GM19351 (cell line): ENCODE measurements around the gene TBC1D3B.
"Not testable (repeated sequence)": the region's sequence is repeated elsewhere in the genome, so short reads cannot be mapped to it uniquely, and the experiment has no call there.

Experiments
- ATAC-seq: cut with Tn5 transposase; IDR thresholded peaks from one replicate; pipeline ENCODE4 v1.9.1; 2021; ENCODE audit warnings: mild to moderate bottlenecking, moderate library complexity; ENCODE audit not compliant: unreplicated experiment

The TBC1D3B gene

DNA sequence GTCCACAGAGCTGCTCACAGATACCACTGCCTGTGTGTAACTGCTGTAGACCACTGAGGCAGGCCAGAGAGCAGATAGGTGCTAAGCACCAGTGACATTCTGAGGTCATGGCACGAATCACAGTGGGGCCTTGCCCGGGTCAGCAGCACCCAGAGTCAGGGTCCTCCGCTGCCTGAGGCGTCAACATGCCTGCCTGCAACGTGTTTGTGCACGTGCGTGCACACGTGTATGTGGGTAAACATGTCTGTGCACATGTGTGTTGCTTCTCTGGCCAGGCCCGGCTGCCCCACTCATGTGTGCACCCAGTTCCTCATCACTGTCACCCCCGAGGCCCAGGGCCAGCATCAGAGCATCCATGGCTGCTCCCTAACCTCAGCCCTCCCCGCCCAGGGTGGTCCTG is at the start of gene TBC1D3B:
Gene TBC1D3B (minus strand): TSS at position 101 of the 400 bp plus-strand sequence. CDS start 1,586 bp downstream, outside the sequence.
- not testable (repeated sequence) for ATAC-seq

DNA sequence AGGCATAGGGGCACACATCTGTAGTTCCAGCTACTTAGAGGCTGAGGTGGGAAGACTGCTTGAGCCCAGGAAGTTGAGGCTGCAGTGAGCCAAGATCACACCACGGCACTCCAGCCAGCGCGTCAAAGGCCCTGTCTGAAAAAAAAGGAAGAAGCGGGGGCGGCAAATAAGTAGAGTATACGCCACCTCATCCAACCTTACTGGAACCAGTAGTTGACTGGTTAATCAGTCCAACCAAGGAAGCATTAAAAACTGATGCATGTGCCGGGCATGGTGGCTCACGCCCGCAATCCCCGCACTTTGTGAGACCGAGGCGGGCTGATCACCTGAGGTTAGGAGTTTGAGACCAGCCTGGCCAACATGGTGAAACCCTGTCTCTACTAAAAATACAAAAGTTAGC is 46.5 kb upstream of the TBC1D3B start:
- not testable (repeated sequence) for ATAC-seq

DNA sequence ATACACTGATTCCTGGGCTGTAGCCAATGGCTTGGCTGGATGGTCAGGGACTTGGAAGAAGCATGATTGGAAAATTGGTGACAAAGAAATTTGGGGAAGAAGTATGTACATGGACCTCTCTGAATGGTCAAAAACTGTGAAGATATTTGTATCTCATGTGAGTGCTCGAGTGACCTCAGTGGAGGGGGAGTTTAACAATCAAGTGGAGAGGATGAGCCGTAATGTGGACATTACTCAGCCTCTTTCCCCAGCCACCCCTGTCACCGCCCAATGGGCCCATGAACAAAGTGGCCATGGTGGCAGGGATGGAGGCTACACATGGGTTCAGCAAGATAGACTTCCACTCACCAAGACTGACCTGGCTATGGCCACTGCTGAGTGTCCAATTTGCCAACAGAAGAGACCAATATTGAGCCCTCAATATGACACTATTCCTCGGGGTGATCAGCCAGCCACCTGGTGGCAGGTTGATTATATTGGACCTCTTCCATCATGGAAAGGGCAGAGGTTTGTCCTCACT is 45.2 kb upstream of the TBC1D3B start:
- not testable (repeated sequence) for ATAC-seq

DNA sequence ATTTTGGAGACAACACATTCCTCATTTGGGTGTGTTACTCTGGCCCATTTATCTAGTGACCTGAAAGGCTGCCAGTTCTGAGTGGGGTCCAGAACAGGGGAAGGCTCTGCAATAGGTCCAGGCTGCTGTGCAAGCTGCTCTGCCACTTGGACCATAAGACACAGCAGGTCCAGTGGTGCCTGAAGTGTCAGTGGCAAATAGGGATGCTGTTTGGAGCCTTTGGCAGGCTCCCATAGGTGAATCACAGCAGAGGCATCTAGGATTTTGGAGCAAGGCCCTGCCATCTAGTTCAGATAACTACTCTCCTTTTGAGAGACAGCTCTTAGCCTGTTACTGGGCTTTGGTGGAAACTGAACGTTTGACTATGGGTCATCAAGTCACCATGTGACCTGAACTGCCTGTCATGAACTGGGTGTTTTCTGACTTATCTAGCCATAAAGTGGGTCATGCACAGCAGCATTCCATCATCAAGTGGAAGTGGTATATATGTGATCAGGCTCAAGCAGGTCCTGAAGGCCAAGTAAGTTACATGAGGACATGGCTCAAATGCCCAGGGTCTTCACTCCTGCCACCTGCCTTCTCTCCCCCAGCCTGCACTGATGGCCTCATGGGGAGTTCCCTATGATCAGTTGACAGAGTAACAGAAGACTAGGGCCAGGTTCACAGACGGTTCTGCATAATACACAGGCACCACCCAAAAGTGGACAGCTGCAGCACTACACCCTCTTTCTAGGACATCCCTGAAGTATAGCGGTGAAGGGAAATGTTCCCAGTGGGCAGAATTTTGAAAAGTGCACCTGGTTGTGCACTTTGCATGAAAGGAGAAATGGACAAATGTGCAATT is 44.5 kb upstream of the TBC1D3B start:
- ATAC-seq = not testable (repeated sequence)

DNA sequence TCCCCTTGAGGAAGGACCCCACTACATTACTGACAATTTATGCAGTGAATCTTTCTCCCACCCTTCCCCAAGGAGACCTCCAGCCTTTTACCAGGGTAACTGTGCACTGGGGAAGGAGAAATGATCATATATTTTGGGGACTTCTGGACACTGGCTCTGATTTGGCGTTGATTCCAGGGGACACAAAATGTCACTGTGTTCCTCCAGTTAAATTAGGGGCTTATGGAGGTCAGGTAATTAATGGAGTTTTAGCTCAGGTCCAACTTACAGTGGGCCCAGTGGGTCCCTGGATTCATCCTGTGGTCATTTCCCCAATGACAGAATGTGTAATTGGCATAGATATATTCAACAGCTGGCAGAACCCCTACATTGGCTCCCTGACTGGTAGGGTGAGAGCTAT is 43.1 kb upstream of the TBC1D3B start:
- ATAC-seq = not testable (repeated sequence)

DNA sequence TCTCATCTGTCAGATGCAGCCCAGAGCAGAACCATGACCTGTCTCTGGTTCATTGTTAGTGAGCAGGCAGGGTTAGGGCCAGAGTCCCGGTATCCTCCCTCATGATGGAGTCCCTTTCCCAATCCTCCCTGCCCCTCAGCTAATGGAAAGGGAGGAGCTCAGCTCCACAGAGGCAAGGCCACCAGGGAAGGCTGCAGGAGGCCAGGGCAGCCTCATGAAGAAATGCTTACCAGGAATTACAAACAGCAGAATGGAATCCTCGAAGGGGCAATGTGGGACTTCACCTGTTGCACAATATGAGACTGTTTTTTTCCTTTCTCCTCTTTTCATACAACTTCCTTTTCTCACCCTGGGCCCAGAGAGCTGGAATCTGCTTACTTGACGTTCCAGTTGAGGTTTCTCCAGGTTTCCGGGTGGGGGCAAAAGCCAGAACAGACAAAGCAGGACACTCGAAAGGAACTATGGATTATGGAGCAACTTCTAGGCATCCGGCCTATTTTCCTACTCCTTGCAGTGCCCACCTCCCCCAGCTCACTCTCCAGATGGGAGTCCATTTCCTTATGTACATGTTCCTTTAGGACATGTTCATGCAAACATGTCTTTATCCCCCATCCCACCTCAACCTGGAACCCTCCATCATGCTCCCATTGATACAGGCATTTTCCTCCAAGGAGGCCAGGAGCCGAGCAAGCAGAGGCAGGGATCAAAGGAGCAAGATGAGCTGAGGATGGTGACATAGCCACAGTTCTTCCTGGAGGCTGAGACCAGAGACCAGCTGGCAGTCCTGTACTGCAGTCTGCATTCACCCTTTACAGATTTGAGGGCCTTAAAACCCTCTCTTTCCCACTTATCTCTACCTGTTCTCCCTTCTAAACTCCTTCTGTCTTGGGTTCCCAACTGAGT is 39.2 kb upstream of the TBC1D3B start:
- ATAC-seq = not testable (repeated sequence)

DNA sequence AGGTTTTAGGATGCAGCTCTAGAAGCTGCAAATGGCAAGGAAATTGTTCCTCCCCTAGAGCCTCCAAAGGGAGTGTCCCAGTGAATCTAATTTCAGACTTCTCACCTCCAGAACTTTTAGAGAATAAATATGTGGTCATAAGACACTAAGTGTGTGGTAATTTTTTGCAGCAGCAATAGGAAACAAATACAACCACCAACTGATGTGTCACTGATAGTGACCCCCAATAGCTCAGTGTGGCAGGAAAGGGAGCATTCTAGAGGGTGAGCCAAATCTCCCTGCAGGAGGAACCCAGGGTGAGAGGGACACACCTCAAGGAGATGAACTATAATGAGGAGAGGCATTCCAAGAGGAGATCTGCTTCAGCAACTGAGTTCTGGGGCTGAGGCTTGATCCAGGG is 38.5 kb upstream of the TBC1D3B start:
- ATAC-seq = no peak

DNA sequence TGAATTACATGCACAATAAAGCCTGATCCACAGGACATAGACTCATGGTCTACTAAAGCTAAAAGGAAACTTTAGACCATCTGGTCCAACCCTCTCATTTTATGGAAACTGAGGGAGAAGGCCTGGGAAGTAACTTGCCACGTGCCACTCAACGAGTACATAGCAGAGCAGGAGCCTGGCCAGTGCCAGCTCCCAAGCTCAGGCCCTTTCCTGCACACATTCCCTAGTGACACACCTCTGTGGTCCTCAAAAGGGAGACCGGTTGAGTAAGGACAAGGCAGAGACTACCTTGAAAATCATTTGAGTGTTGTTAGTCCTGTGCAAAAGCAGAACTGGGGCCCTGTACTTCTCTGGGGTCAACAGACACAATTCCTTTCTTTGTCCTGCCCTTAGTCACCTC is 37.3 kb upstream of the TBC1D3B start:
- ATAC-seq = no peak

DNA sequence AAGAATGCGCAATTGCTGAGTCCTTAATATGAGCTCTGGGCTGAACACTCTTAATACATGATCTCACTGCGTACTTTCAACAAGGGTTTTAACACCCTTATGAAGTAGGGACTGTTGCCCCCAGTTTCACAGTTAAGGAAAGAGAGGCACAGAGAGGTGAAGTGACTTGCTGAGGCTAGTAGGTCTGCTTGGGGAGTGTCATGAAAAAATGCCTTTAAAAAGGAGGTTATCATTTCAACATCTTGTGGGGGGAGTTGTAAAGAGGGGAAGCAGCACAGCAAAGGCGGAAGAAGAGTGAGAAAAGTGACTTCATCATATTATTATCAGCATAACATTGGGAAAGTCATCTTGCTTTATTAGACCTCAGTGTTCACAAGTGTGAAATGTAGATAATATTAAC is 36.5 kb upstream of the TBC1D3B start:
- no peak for ATAC-seq

DNA sequence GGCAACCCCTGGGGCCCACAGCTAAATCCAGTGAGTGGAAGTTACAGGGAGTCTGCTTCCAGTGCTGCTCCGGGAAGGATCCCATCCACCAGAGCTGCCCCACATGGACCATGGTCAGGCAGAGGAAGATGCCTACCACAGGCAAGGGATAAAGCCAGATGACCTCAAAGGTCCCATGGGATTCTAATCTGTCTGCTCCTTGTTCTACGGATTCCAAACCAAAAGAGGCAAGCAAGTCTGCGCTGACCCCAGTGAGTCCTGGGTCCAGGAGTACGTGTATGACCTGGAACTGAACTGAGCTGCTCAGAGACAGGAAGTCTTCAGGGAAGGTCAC is 35.8 kb upstream of the TBC1D3B start:
- ATAC-seq = no peak

DNA sequence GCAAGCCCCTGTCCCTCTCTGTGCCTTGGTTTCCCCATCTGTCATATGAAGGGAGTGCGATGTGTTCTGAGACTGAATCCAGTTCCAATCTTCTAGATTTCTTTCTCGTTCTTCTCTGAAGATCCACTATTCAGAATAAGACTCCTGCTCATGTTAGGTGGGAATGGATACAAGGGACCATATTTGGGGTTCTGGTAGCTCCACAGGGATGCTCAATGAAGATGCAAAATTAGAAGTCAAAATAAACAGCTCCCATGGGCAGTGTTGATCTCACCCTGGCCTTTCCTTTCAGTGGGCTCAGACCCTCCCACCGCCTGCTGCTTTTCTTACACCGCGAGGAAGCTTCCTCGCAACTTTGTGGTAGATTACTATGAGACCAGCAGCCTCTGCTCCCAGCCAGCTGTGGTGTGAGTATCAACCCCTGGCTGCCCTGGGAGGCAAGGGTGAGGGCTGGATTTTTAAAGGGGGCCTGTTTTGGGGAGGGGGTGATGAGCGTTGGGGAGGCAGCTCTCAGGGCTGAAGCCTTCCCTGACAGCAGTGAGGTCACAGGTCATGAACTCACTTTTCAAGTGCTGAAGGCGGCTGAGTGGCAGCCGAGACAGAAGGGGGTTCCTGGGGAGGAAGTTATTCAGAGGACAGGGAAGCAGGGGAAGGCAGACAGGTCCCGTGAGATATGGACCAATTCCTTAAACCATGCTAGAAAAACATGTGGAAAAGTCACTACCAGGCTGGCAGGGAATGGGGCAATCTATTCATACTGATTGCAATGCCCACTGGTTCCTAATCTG is 35.2 kb upstream of the TBC1D3B start:
- not testable (repeated sequence) for ATAC-seq

DNA sequence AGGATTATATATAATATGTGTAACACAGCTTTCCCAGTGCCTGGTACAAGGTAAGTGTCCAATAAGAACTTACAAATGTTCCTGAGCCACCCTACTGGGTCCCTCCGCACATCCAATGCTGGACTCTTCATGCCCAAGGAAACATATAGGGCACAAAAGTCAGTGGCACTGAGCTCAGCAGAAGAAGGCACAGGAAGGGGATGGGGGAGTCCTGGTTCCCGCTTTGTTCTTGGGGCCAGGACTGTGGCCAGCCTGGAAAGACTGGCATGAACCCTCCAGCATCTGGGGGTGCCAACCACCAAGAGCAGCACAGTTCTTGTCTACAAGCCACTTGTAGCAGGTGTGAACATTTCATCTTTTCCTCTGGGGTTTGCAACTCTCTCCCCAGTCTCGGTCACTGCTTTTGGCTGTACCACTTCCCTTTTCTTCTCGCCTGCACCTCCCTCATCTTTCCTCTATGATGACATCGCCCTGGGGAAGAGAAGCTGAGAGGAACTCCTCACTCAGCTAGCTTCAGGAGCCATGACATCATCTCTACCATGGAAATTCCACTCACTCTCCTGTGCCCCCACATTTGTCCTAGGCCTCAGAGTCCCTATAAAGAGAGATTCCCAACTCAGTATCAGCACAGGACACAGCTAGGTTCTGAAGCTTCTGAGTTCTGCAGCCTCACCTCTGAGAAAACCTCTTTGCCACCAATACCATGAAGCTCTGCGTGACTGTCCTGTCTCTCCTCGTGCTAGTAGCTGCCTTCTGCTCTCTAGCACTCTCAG is 34.2 kb upstream of the TBC1D3B start, which contains the start of gene CCL4L2:
Gene CCL4L2 (plus strand): TSS at position 625 of the 773 bp plus-strand sequence.
- ATAC-seq = peak; percentile 73

DNA sequence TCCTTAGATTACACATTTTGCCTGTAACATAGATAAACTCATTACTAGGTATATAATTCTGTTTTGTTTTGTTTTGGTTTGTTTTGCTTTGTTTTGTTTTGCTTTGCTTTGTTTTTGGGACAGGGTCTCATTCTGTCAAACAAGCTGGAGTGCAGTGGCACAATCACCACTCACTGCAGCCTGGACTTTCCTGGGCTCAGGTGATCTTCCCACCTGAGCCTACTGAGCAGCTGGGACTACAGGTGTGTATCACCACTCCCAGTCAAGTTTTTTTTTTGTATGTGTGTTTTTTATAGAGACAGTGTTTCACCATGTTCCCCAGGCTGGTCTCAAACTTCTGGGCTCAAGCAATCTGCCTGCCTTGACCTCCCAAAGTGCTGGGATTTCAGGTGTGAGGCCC is 33.1 kb upstream of the TBC1D3B start:
- no peak for ATAC-seq

DNA sequence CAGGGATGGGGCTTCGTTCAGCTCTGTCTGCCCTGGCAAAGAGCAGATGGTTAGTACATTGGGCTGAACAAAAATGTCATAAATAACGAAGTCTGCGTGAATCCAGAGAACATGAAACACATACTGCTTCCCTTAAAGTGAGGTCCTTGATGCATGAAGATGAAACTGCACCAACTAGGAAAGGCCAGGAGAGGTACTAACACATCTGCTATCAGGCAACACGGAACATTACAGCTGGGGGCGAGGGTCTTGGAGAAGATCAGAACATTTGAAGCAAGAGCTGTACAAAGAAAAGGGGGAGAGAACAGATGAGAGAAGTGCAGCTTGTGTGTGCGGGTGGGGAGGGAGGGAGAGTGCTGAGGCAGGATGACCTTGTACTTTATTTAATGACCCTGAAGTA is 30.9 kb upstream of the TBC1D3B start:
- ATAC-seq = not testable (repeated sequence)

DNA sequence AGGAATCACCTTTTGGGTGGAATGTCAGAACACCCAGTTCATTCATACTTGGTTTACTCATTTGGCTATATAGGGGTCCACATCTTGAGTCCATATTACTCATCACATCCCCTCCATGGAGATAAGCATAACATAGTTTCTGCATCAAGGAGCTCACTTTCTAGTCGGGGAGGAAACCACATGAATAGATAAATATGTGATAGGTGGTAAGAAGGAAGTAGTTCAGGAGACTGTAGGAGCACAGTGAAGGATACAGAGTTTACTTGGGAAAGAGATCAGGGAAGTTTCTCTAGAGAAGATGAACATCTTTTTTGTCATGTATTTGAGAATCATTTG is 30.0 kb upstream of the TBC1D3B start:
- ATAC-seq = not testable (repeated sequence)

DNA sequence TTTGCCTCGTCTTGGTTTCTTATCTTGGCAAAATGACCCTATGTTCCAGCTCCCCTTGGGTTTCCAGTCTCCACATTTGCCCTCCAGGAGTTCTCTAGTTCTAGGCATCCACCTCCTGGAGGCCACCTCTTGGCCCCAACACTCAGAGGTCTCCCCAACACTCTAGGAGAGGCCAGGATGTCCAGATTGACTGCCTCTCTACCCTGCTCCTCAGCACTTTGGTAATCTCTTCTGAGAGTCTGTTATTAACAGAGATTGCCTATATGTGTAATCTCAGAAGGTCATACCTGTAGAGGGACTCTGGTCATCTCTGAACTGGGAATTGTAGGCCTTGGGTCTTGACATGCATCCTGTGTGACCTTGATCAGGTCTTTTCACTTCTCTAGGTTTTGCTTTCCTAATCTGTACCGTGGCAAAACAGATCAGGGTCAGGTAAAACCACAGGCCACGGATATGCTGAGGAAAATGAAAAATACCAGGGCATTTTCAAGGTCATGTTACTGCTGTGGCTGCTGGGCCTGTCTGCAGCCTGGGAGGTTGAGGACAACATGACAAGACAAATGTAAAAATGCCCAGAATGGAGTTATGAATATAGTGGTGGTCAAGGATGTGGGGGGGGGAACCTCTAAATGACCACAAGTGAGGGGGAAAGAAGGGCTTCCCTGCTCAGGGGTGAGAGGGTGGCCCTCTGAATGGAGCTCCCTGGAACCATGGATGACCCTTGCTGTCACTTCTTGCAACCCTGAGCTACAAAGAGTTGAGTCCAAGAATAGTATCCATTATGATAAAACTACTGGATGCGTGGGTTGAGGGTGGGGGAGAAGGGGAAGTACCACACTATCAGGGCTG is 29.4 kb upstream of the TBC1D3B start:
- ATAC-seq = no peak

DNA sequence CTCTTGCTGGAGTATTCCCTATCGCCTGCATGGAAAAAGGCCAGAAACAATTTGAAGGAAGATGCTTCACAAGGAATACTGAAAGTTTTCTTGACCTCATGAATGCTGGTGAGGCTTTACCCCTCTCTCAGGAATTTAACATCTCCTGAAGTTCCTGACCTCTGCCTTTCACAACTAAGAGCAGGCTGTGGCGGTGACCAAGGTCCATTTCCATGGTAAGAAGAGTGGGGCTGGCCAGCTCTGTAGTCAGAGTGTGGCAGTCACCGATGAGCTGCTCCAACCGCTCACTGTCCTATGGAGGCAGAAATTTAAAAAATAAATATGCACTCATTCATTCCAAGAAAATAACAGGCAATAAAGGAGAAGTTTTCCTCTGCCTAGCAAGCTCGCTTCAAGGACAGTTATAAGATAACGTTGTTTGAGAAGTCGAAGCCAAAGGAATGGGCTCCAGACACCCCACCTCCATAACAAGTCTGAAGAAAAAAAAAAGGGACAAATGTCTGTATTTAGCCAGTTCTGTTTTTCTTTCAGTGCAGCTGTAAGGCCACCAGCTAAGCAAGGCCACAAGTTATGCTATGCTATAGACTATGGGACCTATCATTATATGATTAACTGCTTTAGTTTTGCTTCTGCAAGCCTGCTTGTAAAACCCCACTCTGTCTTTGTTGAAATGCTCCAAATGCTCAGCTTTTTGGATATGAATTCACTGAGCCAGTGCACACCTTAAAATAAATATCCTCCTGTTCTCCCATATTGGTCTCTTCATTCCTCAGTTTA is 28.5 kb upstream of the TBC1D3B start:
- no peak for ATAC-seq

DNA sequence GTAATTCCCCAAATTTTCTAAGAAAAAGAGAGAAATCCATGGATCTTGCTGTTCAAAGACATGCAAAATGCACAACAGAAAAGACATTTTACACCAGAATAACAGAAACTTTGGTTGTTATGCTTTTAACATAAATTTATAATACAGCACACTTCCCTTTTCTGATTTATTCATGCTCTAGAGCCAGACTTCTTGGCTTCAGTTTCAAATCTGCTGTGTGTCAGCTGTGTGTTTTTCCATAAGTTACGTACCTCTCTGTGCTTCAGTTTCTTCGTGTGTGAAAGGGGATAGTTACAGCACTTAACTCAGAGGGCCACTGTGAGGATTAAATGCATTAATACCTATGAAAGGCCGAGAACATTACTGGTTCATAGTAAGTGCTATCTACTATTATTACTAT is 26.9 kb upstream of the TBC1D3B start:
- no peak for ATAC-seq
